ENCODE measurements around the gene PEX1. TPM values are rescaled to one million over a fixed set of nuclear protein-coding genes. Genes with fewer than 3 reads are reported as not detected.

Gene PEX1
- total and polyA plus RNA-seq, 2 experiments from 2014 or later = 22.5 to 25.4 TPM

DNA sequence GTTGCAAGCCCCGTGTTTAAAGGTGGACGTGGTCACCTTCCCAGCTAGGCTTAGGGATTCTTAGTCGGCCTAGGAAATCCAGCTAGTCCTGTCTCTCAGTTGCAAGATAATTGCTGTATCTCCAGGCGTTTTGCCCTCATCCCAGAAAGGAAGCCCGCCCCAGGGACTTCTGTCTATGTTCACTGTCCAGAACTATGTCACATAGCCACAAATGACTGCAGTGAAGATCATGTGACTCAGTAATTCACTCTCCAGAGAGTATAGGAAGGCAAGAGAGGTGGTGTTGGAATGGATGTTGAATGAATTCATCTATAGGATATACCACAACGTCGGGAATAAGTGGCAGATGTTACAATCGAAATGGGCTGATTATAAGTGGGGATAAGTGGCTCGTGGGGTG, 50.2 kb downstream of the PEX1 start:
- Histone ChIP-seq H3K9me2 (ENCODE audit: insufficient read depth) (no peaks in the 10 kb centered on the region), H3K27ac (ENCODE audit: low read depth) (no peak overlapping the region), H3K4me2 (0 out of 2 replicates have a peak overlapping the region, but pooled peaks have one; percentile 32), H2AFZ (no peak overlapping the region), H3K4me1 (ENCODE audit: insufficient read depth) (peaks cover 6% of the 10 kb centered on the region; the same call in 1 of the 2 replicates), H4K20me1 (replicated peaks; ENCODE audit: insufficient read depth) (no peaks in the 10 kb centered on the region), H3K4me3 (no peak overlapping the region), H3K79me2 (replicated peaks; ENCODE audit: insufficient read depth) (no peaks in the 10 kb centered on the region), H3K27me3 (ENCODE audit: insufficient read depth) (no peaks in the 10 kb centered on the region), H3K36me3 (ENCODE audit: insufficient read depth) (no peaks in the 10 kb centered on the region), H3F3A (replicated peaks; ENCODE audit: low read depth) (no peaks in the 10 kb centered on the region)
- DNase-seq (ENCODE audit: low spot score) = no peak
- TF ChIP-seq, protein P1, sequence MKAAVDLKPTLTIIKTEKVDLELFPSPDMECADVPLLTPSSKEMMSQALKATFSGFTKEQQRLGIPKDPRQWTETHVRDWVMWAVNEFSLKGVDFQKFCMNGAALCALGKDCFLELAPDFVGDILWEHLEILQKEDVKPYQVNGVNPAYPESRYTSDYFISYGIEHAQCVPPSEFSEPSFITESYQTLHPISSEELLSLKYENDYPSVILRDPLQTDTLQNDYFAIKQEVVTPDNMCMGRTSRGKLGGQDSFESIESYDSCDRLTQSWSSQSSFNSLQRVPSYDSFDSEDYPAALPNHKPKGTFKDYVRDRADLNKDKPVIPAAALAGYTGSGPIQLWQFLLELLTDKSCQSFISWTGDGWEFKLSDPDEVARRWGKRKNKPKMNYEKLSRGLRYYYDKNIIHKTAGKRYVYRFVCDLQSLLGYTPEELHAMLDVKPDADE (IDR thresholded peaks at IDR 0.05) = no peak
- TF ChIP-seq ZNF462 (CRISPR knock-in tag; IDR thresholded peaks at IDR 0.05) (no peak), JUNB (IDR thresholded peaks at IDR 0.05; ENCODE audit: unreplicated experiment) (no peak), POLR2AphosphoS5 (IDR thresholded peaks at IDR 0.05; ENCODE audit: low read depth) (no peak), REST (IDR thresholded peaks at IDR 0.05; ENCODE audit: unreplicated experiment) (no peak), CREB1 (CRISPR knock-in tag; IDR thresholded peaks at IDR 0.05; ENCODE audit: low read depth) (no peak), NANOG (IDR thresholded peaks at IDR 0.05; ENCODE audit: borderline replicate concordance) (no peak), STAT1 (IDR thresholded peaks at IDR 0.05; ENCODE audit: unreplicated experiment) (no peak), EZH2phosphoT487 (IDR thresholded peaks at IDR 0.05; ENCODE audit: unreplicated experiment) (no peak), ZNF331 (CRISPR knock-in tag; IDR thresholded peaks at IDR 0.05; ENCODE audit: low read depth) (no peak), ZNF114 (CRISPR knock-in tag; IDR thresholded peaks at IDR 0.05) (no peak)
- TF ChIP-seq, protein P2, sequence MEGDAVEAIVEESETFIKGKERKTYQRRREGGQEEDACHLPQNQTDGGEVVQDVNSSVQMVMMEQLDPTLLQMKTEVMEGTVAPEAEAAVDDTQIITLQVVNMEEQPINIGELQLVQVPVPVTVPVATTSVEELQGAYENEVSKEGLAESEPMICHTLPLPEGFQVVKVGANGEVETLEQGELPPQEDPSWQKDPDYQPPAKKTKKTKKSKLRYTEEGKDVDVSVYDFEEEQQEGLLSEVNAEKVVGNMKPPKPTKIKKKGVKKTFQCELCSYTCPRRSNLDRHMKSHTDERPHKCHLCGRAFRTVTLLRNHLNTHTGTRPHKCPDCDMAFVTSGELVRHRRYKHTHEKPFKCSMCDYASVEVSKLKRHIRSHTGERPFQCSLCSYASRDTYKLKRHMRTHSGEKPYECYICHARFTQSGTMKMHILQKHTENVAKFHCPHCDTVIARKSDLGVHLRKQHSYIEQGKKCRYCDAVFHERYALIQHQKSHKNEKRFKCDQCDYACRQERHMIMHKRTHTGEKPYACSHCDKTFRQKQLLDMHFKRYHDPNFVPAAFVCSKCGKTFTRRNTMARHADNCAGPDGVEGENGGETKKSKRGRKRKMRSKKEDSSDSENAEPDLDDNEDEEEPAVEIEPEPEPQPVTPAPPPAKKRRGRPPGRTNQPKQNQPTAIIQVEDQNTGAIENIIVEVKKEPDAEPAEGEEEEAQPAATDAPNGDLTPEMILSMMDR (conservative IDR thresholded peaks at IDR 0.05; ENCODE audit: low read depth in 2 of 2) = no peak
- no peaks in the 10 kb centered on the region for H3K9me3 Mint-ChIP-seq
- no peak for ATAC-seq
- peaks cover 6% of the 10 kb centered on the region for H3K27me3 Mint-ChIP-seq (ENCODE audit: insufficient read depth, low read depth, poor library complexity)
- peaks cover 10% of the 10 kb centered on the region for H3K4me1 Mint-ChIP-seq
- no peak overlapping the region for H3K27ac Mint-ChIP-seq
- H3K4me3 Mint-ChIP-seq = no peak overlapping the region
- no peaks in the 10 kb centered on the region; the same call in 2 of the 3 replicates for H3K36me3 Mint-ChIP-seq (ENCODE audit: low read depth)

Measured in GM23338 (cell line).